Mucosa of descending colon (tissue), 3 donors: Measurements from ENCODE around the gene DOCK2. TPM values are rescaled to one million over a fixed set of nuclear protein-coding genes. Genes with fewer than 3 reads are reported as not detected.

Source experiments
- ATAC-seq: fragments of 200-7000 bp; cut with Tn5 transposase; one replicate; pipeline ENCODE4 v1.9.1; 2020; ENCODE audit warnings: mild to moderate bottlenecking, moderate library complexity
- DNase-seq, 3 donors: peaks; one replicate each; pipeline ENCODE4 v3.0.0-alpha.2; 2020
- H3K36me3 ChIP-seq: fragments of 200-600 bp; one replicate; pipeline ENCODE4 v1.8.0; 2021; ENCODE audit warnings: low read depth, mild to moderate bottlenecking
- H3K4me1 ChIP-seq: fragments of 200-600 bp; one replicate; pipeline ENCODE4 v1.8.0; 2021; ENCODE audit warnings: low read depth, mild to moderate bottlenecking
- H3K4me3 ChIP-seq: fragments of 200-600 bp; one replicate; pipeline ENCODE4 v1.8.0; 2021; ENCODE audit warnings: mild to moderate bottlenecking
- H3K9me3 ChIP-seq: fragments of 200-600 bp; one replicate; pipeline ENCODE4 v1.8.0; 2021; ENCODE audit warnings: mild to moderate bottlenecking
- CTCF ChIP-seq: fragments of 200-600 bp; IDR thresholded peaks from one replicate; pipeline ENCODE4 v1.8.0; 2022; ENCODE audit warnings: antibody characterized with exemption, mild to moderate bottlenecking
- intact Hi-C, 2 donors: fragments of 100-400 bp; cut with DNase I in 1 of 2; cut with micrococcal nuclease in 1 of 2; formaldehyde crosslinking; loops; one replicate each; pipeline versions ENCODE4 v1.11.0 to v1.11.1; 2022; cut with DNase I, micrococcal nuclease
- total RNA-seq, 3 donors: library from RNA; stranded (reverse); fragmentation: NEBNext Ultra II Directional in 2 of 3; extraction: Animal tissue kit (Norgen Biotek cat#: 25700) in 2 of 3; gene quantifications; one replicate each; pipeline versions ENCODE4 v1.2.1 to v1.2.4, GENCODE V29; 2021 to 2023
- donor health status: DM: no; HTN: no; CAD: no; lungs with moderate emphysema.
- donor health status: DM: no; HTN: no; CAD: no.
- donor health status: DM: no; HTN: yes; CAD: no.

DOCK2 gene
- total RNA-seq, 3 donors from 2014 or later: 7.2 to 20.1 (median 18.1) TPM

GRCh38 chr5:169814522-169814921 is 177.4 kb downstream of the DOCK2 start:
- intact Hi-C loops: no loop called here
- no peak for TF ChIP-seq CTCF

GRCh38 chr5:169817031-169817430 is 180.0 kb downstream of the DOCK2 start:
- TF ChIP-seq CTCF: no peak
- no peak for ATAC-seq

More at GRCh38 chr5:169814522-169814921, 177.4 kb downstream of the DOCK2 start:
- no peak overlapping the region for H3K4me3 ChIP-seq
- no peaks in the 10 kb centered on the region for H3K4me1 ChIP-seq
- H3K9me3 ChIP-seq: no peaks in the 10 kb centered on the region
- H3K36me3 ChIP-seq: no peaks in the 10 kb centered on the region
- DNase-seq (no peak), ATAC-seq (no peak)

GRCh38 chr5:169826618-169827017 is 189.5 kb downstream of the DOCK2 start:
- intact Hi-C loops: no loop called here
- no peaks in the 10 kb centered on the region for H3K9me3 ChIP-seq
- H3K4me1 ChIP-seq: no peaks in the 10 kb centered on the region
- no peak for TF ChIP-seq CTCF
- no peak overlapping the region for H3K4me3 ChIP-seq
- no peak for DNase-seq
- no peak for ATAC-seq
- H3K36me3 ChIP-seq: no peaks in the 10 kb centered on the region

More at GRCh38 chr5:169817031-169817430, 180.0 kb downstream of the DOCK2 start:
- no peaks in the 10 kb centered on the region for H3K36me3 ChIP-seq
- no peaks in the 10 kb centered on the region for H3K9me3 ChIP-seq
- no peaks in the 10 kb centered on the region for H3K4me1 ChIP-seq
- intact Hi-C loops: no loop called here
- no peak overlapping the region for H3K4me3 ChIP-seq
- no peak for DNase-seq

GRCh38 chr5:169827769-169828168 is 190.7 kb downstream of the DOCK2 start:
- Histone ChIP-seq H3K4me3 (no peak overlapping the region), H3K4me1 (no peaks in the 10 kb centered on the region), H3K36me3 (no peaks in the 10 kb centered on the region), H3K9me3 (no peaks in the 10 kb centered on the region)
- intact Hi-C loops: no loop called here
- no peak for TF ChIP-seq CTCF
- ATAC-seq: no peak
- DNase-seq: no peak

GRCh38 chr5:169828385-169828784 is 191.3 kb downstream of the DOCK2 start:
- H3K4me1 ChIP-seq: no peaks in the 10 kb centered on the region
- no peak for TF ChIP-seq CTCF
- DNase-seq (no peak), ATAC-seq (no peak)
- no peak overlapping the region for H3K4me3 ChIP-seq
- no peaks in the 10 kb centered on the region for H3K9me3 ChIP-seq
- H3K36me3 ChIP-seq: no peaks in the 10 kb centered on the region
- intact Hi-C loops: no loop called here

GRCh38 chr5:169831331-169831730 is 194.3 kb downstream of the DOCK2 start:
- no peak overlapping the region for H3K4me3 ChIP-seq
- ATAC-seq (no peak), DNase-seq (no peak)
- H3K9me3 ChIP-seq: no peaks in the 10 kb centered on the region
- no peaks in the 10 kb centered on the region for H3K4me1 ChIP-seq
- H3K36me3 ChIP-seq: no peaks in the 10 kb centered on the region
- intact Hi-C loops: no loop called here
- no peak for TF ChIP-seq CTCF
